Ishikawa (cell line): Measurements from ENCODE around the gene SERPINB5.

ENCODE experiments used
- CEBPB ChIP-seq: IDR thresholded peaks from 2 replicates; pipeline ENCODE4 v1.6.1; 2012
- CREB1 ChIP-seq: IDR thresholded peaks from 2 replicates; pipeline ENCODE4 v1.6.1; 2012; ENCODE audit warnings: low read depth
- EGR1 ChIP-seq: IDR thresholded peaks from 2 replicates; pipeline ENCODE4 v1.6.1; 2012
- EP300 ChIP-seq: IDR thresholded peaks from 2 replicates; pipeline ENCODE4 v1.6.1; 2012; ENCODE audit warnings: borderline replicate concordance
- FOXM1 ChIP-seq: IDR thresholded peaks from 2 replicates; pipeline ENCODE4 v1.6.1; 2012; ENCODE audit warnings: low read depth, borderline replicate concordance
- MAX ChIP-seq: IDR thresholded peaks from 2 replicates; pipeline ENCODE4 v1.6.1; 2012
- NFIC ChIP-seq: IDR thresholded peaks from 2 replicates; pipeline ENCODE4 v1.6.1; 2012
- RAD21 ChIP-seq: IDR thresholded peaks from 2 replicates; pipeline ENCODE4 v1.6.1; 2012; ENCODE audit warnings: low read depth
- REST ChIP-seq: IDR thresholded peaks from 2 replicates; pipeline ENCODE4 v1.6.1; 2012; ENCODE audit warnings: low read depth, mild to moderate bottlenecking
- TAF1 ChIP-seq: IDR thresholded peaks from 2 replicates; pipeline ENCODE4 v1.6.1; 2012; ENCODE audit warnings: low read depth, mild to moderate bottlenecking
- TCF12 ChIP-seq: IDR thresholded peaks from 2 replicates; pipeline ENCODE4 v1.6.1; 2012; ENCODE audit warnings: low read depth
- TEAD4 ChIP-seq: IDR thresholded peaks from 2 replicates; pipeline ENCODE4 v1.6.1; 2012
- YY1 ChIP-seq: IDR thresholded peaks from 2 replicates; pipeline ENCODE4 v1.6.1; 2012; ENCODE audit warnings: low read depth
- ZBTB7A ChIP-seq: IDR thresholded peaks from 2 replicates; pipeline ENCODE4 v1.6.1; 2012; ENCODE audit warnings: low read depth
- TF ChIP-seq, protein P1 (sequence below): IDR thresholded peaks from 2 replicates; pipeline ENCODE4 v1.6.1; 2012

SERPINB5 gene

DNA sequence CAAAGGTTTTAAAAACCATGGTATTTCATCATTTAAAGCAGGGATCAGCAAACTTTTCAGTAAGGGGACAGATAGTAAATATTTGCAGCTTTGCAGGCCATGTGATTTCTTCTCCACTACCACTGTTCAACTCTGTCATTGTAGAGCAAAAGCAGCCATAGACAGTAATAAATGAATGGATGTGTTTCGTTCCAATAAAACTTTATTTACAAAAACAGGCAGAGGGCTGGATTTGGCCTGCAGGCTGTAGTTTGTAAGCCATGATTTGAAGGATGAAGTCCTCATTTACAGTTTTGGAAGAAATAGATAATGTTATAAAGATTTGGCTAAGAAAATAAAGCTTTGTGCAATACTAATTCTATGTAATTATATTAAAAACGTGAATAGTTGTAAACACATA is 67.3 kb downstream of the SERPINB5 start:
- TF ChIP-seq TEAD4 (no peak), EP300 (no peak), REST (no peak), MAX (no peak), TAF1 (no peak), RAD21 (no peak), CEBPB (no peak), ZBTB7A (no peak), TCF12 (no peak), YY1 (no peak), NFIC (no peak), EGR1 (no peak), FOXM1 (no peak)
- TF ChIP-seq, protein P1, sequence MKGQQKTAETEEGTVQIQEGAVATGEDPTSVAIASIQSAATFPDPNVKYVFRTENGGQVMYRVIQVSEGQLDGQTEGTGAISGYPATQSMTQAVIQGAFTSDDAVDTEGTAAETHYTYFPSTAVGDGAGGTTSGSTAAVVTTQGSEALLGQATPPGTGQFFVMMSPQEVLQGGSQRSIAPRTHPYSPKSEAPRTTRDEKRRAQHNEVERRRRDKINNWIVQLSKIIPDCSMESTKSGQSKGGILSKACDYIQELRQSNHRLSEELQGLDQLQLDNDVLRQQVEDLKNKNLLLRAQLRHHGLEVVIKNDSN = no peak

- TF ChIP-seq FOXM1 (no peak), TAF1 (no peak), YY1 (no peak), CEBPB (no peak), EP300 (no peak), RAD21 (no peak)
- TF ChIP-seq, protein P1 = no peak
Measured at GRCh38 chr18:63545000-63545399, 68.2 kb downstream of the SERPINB5 start.

- no peak for TF ChIP-seq EP300
- no peak for TF ChIP-seq REST
- TF ChIP-seq, protein P1 = no peak
- no peak for TF ChIP-seq MAX
- no peak for TF ChIP-seq EGR1
- TF ChIP-seq TEAD4 = no peak
- TF ChIP-seq CEBPB = no peak
- TF ChIP-seq TAF1 = no peak
Measured at GRCh38 chr18:63550068-63550467, 73.3 kb downstream of the SERPINB5 start.

DNA sequence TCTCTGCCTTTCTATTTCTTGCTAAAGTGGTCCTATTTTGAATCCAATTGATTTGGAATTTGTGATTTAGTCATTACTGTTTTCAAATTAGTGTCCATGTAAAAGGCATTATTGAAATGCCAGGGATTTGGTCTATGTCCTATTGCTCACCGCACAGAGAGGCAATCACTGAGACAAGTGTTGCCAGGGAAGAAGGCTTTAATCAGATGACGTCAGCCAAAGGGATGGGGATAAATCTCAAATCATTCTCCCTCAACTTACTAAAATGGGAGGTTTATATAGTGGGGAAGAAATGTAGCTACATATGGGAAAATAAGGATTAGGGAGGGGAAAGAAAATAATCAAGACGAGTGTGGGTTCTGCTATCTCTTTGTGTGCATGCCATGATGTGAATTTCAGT is 75.0 kb downstream of the SERPINB5 start:
- no peak for TF ChIP-seq TCF12
- no peak for TF ChIP-seq CREB1
- no peak for TF ChIP-seq YY1
- TF ChIP-seq TEAD4 = no peak
- TF ChIP-seq REST = no peak
- no peak for TF ChIP-seq NFIC
- TF ChIP-seq, protein P1 = no peak
- TF ChIP-seq EGR1 = no peak
- TF ChIP-seq RAD21 = no peak
- TF ChIP-seq TAF1 = no peak
- TF ChIP-seq FOXM1 = no peak
- TF ChIP-seq EP300 = no peak
- TF ChIP-seq ZBTB7A = no peak
